ENCODE measurements around the gene LIAS. TPM values are rescaled to one million over a fixed set of nuclear protein-coding genes. Genes with fewer than 3 reads are reported as not detected.
A peak's percentile ranks its signal among the peaks of the same experiment; 100 is the strongest.

LIAS gene
- total and polyA plus RNA-seq, 2 of the 13 experiments (the other 11 are each of a cell fraction or from before 2014, with no cell fraction given): 16.0 to 16.6 TPM

GRCh38 chr4:39469429-39470077, 10.7 kb downstream of the LIAS start (continued):
- TF ChIP-seq PRDM10 (CRISPR knock-in tag; IDR thresholded peaks at IDR 0.05; ENCODE audit: low read depth) (no peak), TSC22D2 (CRISPR knock-in tag; IDR thresholded peaks at IDR 0.05; ENCODE audit: borderline replicate concordance) (peak; percentile 43; the same call in 1 of the 2 replicates), ZMYM4 (CRISPR knock-in tag; IDR thresholded peaks at IDR 0.05) (peak; percentile 54; the same call in 1 of the 2 replicates), KDM1A (CRISPR knock-in tag; IDR thresholded peaks at IDR 0.05) (no peak), HMG20A (CRISPR knock-in tag; IDR thresholded peaks at IDR 0.05; ENCODE audit: borderline replicate concordance) (peak; percentile 43; the same call in 1 of the 2 replicates)

GRCh38 chr4:39470402-39470801, 11.5 kb downstream of the LIAS start:
- H4K20me1 ChIP-seq (ENCODE audit: insufficient read depth, low read length): no peaks in the 10 kb centered on the region
- no peak overlapping the region for H3K9ac ChIP-seq (ENCODE audit: insufficient read depth, low read depth, low read length)
- H3K4me1 ChIP-seq (ENCODE audit: insufficient read depth, low read length): peaks cover 54% of the 10 kb centered on the region
- no peaks in the 10 kb centered on the region for H3K9me3 ChIP-seq (ENCODE audit: low read length)
- H3K27me3 ChIP-seq (ENCODE audit: control insufficient read depth in 1 of 2, insufficient read depth in 2 of 2, low read length in 2 of 2): no peaks in the 10 kb centered on the region
- FAIRE-seq (peak; percentile 51), DNase-seq (ENCODE audit: low spot score) (peak; percentile 49), ATAC-seq (peak; percentile 64)
- H3K4me3 ChIP-seq (replicated peaks in 1 of 3; ENCODE audit: insufficient read depth in 1 of 3, low read depth in 2 of 3, low read length in 3 of 3): no peak overlapping the region
- no TSS peak for BruUV-seq (replicated peaks)
- H2AFZ ChIP-seq (ENCODE audit: low read length): no peak overlapping the region
- peak overlapping the region; percentile 77 for H3K27ac ChIP-seq (ENCODE audit: extremely low read length, insufficient read depth, low read length)
- no peak overlapping the region for H3K4me2 ChIP-seq (ENCODE audit: low read depth, low read length)
- H3K79me2 ChIP-seq (ENCODE audit: insufficient read depth, low read length): no peaks in the 10 kb centered on the region
- ChIA-PET POLR2A (interaction anchor here (1.0 to 5.3 kb wide), 5 partner anchors 11 to 227 kb away, joined by 3 to 34 read pairs (median 12); partner anchors contain the start of genes LIAS, RPL9, SMIM14 and UBE2K), CTCF (ENCODE audit: low intra/inter-chr PET ratio, low total read pairs) (interaction anchor here (1.3 kb wide), 1 partner anchor 122 kb away, joined by 6 read pairs; no protein-coding TSS in a partner anchor)
- intact Hi-C loops (cut with micrococcal nuclease; ENCODE audit: unreplicated experiment) (no loop called here), in situ Hi-C loops (cut with HindIII; ENCODE audit: extremely low pct_ligation_motif_present, low pct_unique_long_range_greater_than_20kb) (no loop called here)
- peaks cover 0 to 2% of the 10 kb centered on the region in 2 experiments; a peak in 1 of 5 replicates for H3K36me3 ChIP-seq (replicated peaks in 1 of 2; ENCODE audit: control insufficient read depth in 1 of 2, insufficient read depth in 2 of 2, low read length in 2 of 2)
- WGBS (ENCODE audit: low lambda C conversion rate): 35% methylated on average over 1 of the region's 1 CpG
- TF ChIP-seq ZNF382 (CRISPR knock-in tag; IDR thresholded peaks at IDR 0.05; ENCODE audit: borderline replicate concordance): no peak
- TF ChIP-seq ONECUT2 (CRISPR knock-in tag; IDR thresholded peaks at IDR 0.05): no peak
- no peak for TF ChIP-seq MNT (IDR thresholded peaks at IDR 0.05)
- TF ChIP-seq SALL2 (CRISPR knock-in tag; IDR thresholded peaks at IDR 0.05): no peak
- no peak for TF ChIP-seq FOXP1 (IDR thresholded peaks at IDR 0.05)
- 0 out of 2 replicates have a peak, but pooled peaks have one; percentile 21 for TF ChIP-seq FOXP1 (CRISPR knock-in tag; IDR thresholded peaks at IDR 0.05)
- no peak for TF ChIP-seq ARID3A (IDR thresholded peaks at IDR 0.05; ENCODE audit: low read depth, low read length)
- peak; percentile 54 for TF ChIP-seq GATAD2A (CRISPR knock-in tag; IDR thresholded peaks at IDR 0.05)
- no peak for TF ChIP-seq ZNF34 (CRISPR knock-in tag; IDR thresholded peaks at IDR 0.05; ENCODE audit: borderline replicate concordance)
- TF ChIP-seq MIXL1 (CRISPR knock-in tag; IDR thresholded peaks at IDR 0.05): peak; percentile 43; the same call in 1 of the 2 replicates
- TF ChIP-seq ELK4 (CRISPR knock-in tag; IDR thresholded peaks at IDR 0.05; ENCODE audit: borderline replicate concordance): no peak

Measured in HepG2 (cell line).